ENCODE data around the gene CCDC12.

- TF ChIP-seq CTCF (IDR thresholded peaks at IDR 0.05) (no peak), POLR2AphosphoS5 (IDR thresholded peaks at IDR 0.05) (peak; percentile 50 to 97 (median 90))
Measured at GRCh38 chr3:46976326-46977190, at the start of gene CCDC12.

Data from sigmoid colon (tissue), 4 donors.